GM10266 (cell line): ENCODE data around the gene TCF12.

Experiments used
- DNase-seq: peaks from one replicate; pipeline ENCODE4 v3.0.0; 2012; ENCODE audit errors: extremely low spot score
- TF ChIP-seq, protein P1 (sequence below): IDR thresholded peaks from 2 replicates; pipeline ENCODE4 v1.5.1; 2012; ENCODE audit warnings: mild to moderate bottlenecking, low read depth; ENCODE audit not compliant: control insufficient read depth, insufficient read depth; ENCODE audit errors: missing control alignments

The TCF12 gene

DNA sequence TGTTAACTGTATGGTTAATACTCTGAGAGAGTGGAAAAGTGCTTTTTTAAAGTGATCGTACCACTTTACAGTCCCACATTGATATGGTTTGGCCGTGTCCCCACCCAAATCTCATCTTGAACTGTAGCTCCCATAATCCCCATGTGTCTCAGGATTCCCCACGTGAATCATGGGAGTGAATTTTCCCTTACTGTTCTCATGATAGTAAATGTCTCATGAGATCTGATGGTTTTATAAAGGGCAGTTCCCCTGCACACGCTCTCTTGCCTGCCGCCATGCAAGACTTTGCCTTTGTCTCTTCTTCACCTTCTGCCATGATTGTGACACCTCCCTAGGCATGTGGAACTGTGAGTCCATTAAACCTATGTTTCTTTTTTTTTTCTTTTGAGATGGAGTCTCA lies 109.2 kb downstream of the TCF12 start:
- no peak for DNase-seq
- TF ChIP-seq, protein P1, sequence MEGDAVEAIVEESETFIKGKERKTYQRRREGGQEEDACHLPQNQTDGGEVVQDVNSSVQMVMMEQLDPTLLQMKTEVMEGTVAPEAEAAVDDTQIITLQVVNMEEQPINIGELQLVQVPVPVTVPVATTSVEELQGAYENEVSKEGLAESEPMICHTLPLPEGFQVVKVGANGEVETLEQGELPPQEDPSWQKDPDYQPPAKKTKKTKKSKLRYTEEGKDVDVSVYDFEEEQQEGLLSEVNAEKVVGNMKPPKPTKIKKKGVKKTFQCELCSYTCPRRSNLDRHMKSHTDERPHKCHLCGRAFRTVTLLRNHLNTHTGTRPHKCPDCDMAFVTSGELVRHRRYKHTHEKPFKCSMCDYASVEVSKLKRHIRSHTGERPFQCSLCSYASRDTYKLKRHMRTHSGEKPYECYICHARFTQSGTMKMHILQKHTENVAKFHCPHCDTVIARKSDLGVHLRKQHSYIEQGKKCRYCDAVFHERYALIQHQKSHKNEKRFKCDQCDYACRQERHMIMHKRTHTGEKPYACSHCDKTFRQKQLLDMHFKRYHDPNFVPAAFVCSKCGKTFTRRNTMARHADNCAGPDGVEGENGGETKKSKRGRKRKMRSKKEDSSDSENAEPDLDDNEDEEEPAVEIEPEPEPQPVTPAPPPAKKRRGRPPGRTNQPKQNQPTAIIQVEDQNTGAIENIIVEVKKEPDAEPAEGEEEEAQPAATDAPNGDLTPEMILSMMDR, result no peak

DNA sequence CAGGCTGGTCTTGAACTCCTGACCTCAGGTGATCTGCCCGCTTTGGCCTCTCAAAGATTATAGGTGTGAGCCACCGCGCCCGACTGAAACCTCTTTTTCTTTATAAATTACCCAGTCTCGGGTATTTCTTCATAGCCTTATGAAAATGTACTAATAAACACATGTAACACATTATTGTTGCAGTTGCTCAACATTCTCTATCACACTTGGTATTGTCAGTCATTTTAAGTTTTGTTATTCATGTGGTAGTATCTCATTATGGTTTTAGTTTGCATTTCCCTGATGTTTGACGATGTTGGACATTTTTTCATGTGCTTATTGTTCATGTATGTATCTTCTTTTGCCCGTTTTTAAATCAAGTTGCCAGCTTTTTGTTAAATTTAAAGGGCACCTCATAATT lies 109.7 kb downstream of the TCF12 start:
- no peak for DNase-seq
- TF ChIP-seq, protein P1, result no peak

DNA sequence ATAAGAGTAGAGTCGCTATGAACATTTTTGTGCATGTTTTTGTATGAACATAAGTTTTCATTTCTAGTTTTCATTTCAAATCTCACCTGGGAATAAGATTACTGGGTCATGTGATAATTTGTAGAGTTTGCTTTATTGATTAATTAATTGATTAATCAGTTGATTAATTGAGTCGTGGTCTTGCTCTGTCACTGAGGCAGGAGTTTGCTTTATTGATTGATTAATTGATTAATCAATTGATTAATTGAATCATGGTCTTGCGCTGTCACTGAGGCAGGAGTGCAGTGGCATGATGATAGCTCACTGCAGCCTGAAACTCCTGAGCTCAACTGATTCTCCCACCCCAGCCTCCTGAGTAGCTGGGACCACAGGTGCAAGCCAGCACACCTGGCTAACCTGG lies 111.6 kb downstream of the TCF12 start:
- TF ChIP-seq, protein P1, result no peak
- DNase-seq, result no peak

DNA sequence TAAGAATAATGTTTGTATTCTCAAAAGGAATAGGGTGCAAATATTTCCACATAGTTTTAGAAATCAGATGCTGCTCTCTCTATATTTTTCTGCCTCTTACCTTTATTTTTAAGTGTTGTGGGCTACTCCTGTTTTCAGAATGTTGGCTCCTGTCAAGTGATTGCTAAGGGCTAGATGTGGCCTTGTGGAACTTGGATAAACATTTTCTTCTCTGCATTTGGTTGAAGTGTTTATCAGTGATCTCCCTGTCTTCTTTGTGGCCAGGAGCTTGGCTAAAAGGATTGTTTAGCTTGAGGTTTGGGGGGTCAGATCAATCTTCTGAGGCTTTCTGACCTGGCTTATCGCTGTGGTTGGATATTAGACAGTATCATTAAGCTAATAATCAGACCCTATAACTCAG lies 112.6 kb downstream of the TCF12 start:
- TF ChIP-seq, protein P1, result no peak
- DNase-seq, result no peak

DNA sequence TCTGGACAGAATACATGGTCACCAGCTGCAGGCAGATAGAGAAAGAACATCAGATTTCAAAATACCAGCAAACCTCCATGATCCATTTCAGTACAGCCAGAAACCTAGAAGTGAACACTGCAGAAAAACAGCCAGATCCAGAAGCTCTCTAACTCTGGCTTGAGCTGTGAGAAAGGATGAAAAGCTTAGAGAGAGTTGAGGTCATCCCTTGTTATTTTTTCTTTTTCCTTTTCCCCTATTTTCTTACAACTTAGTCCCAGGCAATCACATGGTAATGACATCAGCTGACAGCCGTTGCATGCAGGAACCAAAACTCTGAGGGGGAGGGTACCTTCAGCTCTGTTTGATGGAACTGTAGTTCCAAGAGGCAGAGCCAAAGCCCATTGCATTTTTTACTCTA lies 113.2 kb downstream of the TCF12 start:
- TF ChIP-seq, protein P1, result no peak
- peak; percentile 13 for DNase-seq

DNA sequence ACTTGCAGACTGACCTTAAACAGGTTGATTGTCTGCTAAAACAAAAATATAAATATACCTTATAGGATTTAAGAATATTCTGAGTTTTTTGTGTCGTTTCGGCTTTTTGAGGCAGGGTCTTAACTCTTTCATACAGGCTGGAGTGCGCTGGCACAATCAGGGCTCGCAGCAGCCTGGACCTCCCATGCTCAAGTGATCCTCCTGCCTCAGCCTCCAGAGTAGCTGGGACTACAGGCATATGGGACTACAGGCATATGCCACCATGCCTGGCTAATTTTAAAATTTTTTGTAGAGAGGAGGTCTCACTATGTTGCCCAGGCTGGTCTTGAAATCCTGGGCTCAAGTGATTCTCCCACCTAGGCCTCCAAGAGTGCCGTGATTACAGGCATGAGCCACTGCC lies 113.9 kb downstream of the TCF12 start:
- DNase-seq, result no peak
- TF ChIP-seq, protein P1, result no peak

DNA sequence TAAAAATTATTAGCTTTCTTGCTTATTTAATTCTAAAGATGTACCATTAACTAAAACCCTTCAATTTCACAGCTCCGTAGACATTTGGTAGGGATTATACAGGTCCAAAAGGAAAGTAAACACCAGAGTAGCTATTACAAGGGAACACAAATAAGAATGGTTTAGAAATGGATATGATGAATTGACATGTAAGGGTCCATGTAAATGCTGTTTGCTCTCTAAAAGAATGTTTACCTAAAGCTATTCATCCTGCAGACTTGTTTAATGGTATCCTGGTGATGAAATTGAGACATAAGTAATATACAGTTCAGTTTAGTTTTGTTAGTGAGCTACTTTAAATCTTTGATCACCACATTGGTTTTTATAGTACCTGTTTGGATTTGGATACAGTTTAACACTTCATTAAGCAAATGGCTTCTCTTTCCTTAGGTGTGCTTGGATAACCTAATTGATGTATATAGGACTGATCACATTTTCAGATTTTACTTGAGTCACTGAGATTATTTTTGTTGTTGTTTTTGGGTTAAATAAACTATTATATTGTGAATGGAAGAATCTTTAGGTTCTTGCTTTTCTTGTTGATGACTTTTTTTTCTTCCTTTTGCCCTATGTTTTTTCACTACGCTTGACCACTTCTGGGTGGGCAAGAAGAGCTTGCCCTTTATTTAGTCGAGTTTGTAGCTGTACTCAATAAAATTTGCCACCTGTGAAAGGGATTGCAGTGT lies 115.4 kb downstream of the TCF12 start:
- DNase-seq, result no peak
- TF ChIP-seq, protein P1, result no peak
